Nephron progenitor cell (in vitro differentiated cells): ENCODE results near the gene CAMTA1.
A peak's percentile ranks its signal among the peaks of the same experiment; 100 is the strongest.

Source experiments
- DNase-seq: peaks from one replicate; pipeline ENCODE4 v3.0.0; 2021
- H3K27ac Mint-ChIP-seq: 2 replicates; pipeline ENCODE4 v1.8.0; 2021; ENCODE audit warnings: mild to moderate bottlenecking, moderate library complexity, mixed read lengths
- H3K27me3 Mint-ChIP-seq: 2 replicates; pipeline ENCODE4 v1.8.0; 2021; ENCODE audit warnings: mild to moderate bottlenecking, low read depth, mixed read lengths; ENCODE audit not compliant: poor library complexity
- H3K36me3 Mint-ChIP-seq: 2 replicates; pipeline ENCODE4 v1.8.0; 2021; ENCODE audit warnings: low read depth, mixed read lengths
- H3K4me1 Mint-ChIP-seq: 2 replicates; pipeline ENCODE4 v1.8.0; 2021; ENCODE audit warnings: mixed read lengths
- H3K4me3 Mint-ChIP-seq: 2 replicates; pipeline ENCODE4 v1.8.0; 2021; ENCODE audit warnings: mild to moderate bottlenecking, moderate library complexity, mixed read lengths
- H3K9me3 Mint-ChIP-seq: 2 replicates; pipeline ENCODE4 v1.8.0; 2021; ENCODE audit warnings: mild to moderate bottlenecking, moderate library complexity, mixed read lengths
- CTCF ChIP-seq: fragments of 200-600 bp; sonication (generic); IDR thresholded peaks from 2 replicates; pipeline ENCODE4 v1.5.0; 2021; ENCODE audit warnings: antibody characterized with exemption

Gene CAMTA1

GRCh38 chr1:6860401-6860800 lies 75.1 kb downstream of the CAMTA1 start:
- Mint-ChIP-seq H3K36me3 (peaks cover 41% of the 10 kb centered on the region), H3K4me3 (no peak overlapping the region), H3K4me1 (peaks cover 29% of the 10 kb centered on the region), H3K27ac (no peak overlapping the region), H3K27me3 (no peaks in the 10 kb centered on the region), H3K9me3 (peaks cover under 1% of the 10 kb centered on the region)
- TF ChIP-seq CTCF: no peak
- DNase-seq: no peak

- H3K9me3 Mint-ChIP-seq: no peaks in the 10 kb centered on the region
- no peak overlapping the region for H3K4me3 Mint-ChIP-seq
- no peak for TF ChIP-seq CTCF
- H3K4me1 Mint-ChIP-seq: peaks cover 33% of the 10 kb centered on the region
- H3K27ac Mint-ChIP-seq: no peak overlapping the region
- DNase-seq: no peak
- H3K36me3 Mint-ChIP-seq: peaks cover 33% of the 10 kb centered on the region
- no peaks in the 10 kb centered on the region for H3K27me3 Mint-ChIP-seq
These were observed 75.9 kb downstream of the CAMTA1 start for GRCh38 chr1:6861075-6861724.

- Mint-ChIP-seq H3K27me3 (no peaks in the 10 kb centered on the region), H3K4me1 (peaks cover 41% of the 10 kb centered on the region)
- TF ChIP-seq CTCF: no peak
These were observed 77.7 kb downstream of the CAMTA1 start for GRCh38 chr1:6862906-6863305.

GRCh38 chr1:6864166-6864565 lies 78.9 kb downstream of the CAMTA1 start:
- peak overlapping the region; percentile 28 for H3K27ac Mint-ChIP-seq
- no peak for DNase-seq

More at GRCh38 chr1:6862906-6863305, 77.7 kb downstream of the CAMTA1 start:
- Mint-ChIP-seq H3K27ac (no peak overlapping the region), H3K4me3 (no peak overlapping the region), H3K9me3 (no peaks in the 10 kb centered on the region), H3K36me3 (peaks cover 22% of the 10 kb centered on the region)
- DNase-seq: no peak

GRCh38 chr1:6866825-6867224 lies 81.6 kb downstream of the CAMTA1 start:
- no peak for TF ChIP-seq CTCF
- DNase-seq: no peak
- Mint-ChIP-seq H3K36me3 (peaks cover 16% of the 10 kb centered on the region), H3K4me1 (peaks cover 55% of the 10 kb centered on the region), H3K27me3 (no peaks in the 10 kb centered on the region), H3K9me3 (no peaks in the 10 kb centered on the region), H3K27ac (no peak overlapping the region), H3K4me3 (no peak overlapping the region)

More at GRCh38 chr1:6864166-6864565, 78.9 kb downstream of the CAMTA1 start:
- Mint-ChIP-seq H3K36me3 (peaks cover 22% of the 10 kb centered on the region), H3K4me1 (peaks cover 53% of the 10 kb centered on the region), H3K27me3 (no peaks in the 10 kb centered on the region), H3K4me3 (no peak overlapping the region), H3K9me3 (no peaks in the 10 kb centered on the region)
- no peak for TF ChIP-seq CTCF

- no peaks in the 10 kb centered on the region for H3K9me3 Mint-ChIP-seq
- DNase-seq: no peak
- no peak overlapping the region for H3K4me3 Mint-ChIP-seq
- peaks cover 16% of the 10 kb centered on the region for H3K36me3 Mint-ChIP-seq
- peak overlapping the region; percentile 4 for H3K27ac Mint-ChIP-seq
- H3K4me1 Mint-ChIP-seq: peaks cover 59% of the 10 kb centered on the region
- TF ChIP-seq CTCF: no peak
- H3K27me3 Mint-ChIP-seq: no peaks in the 10 kb centered on the region
These were observed 82.1 kb downstream of the CAMTA1 start for GRCh38 chr1:6867321-6867720.
